GM12878 (cell line): Measurements from ENCODE around the gene USP5. TPM values are rescaled to one million over a fixed set of nuclear protein-coding genes. Genes with fewer than 3 reads are reported as not detected.

Source experiments
- ATAC-seq: fragments of 200-7000 bp; cut with Tn5 transposase; 3 replicates; pipeline ENCODE4 v1.9.1; 2020; ENCODE audit warnings: mild to moderate bottlenecking, moderate library complexity
- BruUV-seq: library from RNA; stranded (reverse); fragments of 400-500 nt; replicated peaks from 2 replicates; lab custom pipeline; 2021; lab: Mats Ljungman, UMichigan
- CTCF ChIA-PET: fragments of 300-600 bp; sonication (Branson Sonifier 250); formaldehyde crosslinking; extraction: SDS; loops from one replicate; lab custom pipeline; 2021; ENCODE audit warnings: inconsistent platforms; lab: Yijun Ruan, JAX
- POLR2A ChIA-PET: fragments of 350-600 bp; formaldehyde crosslinking; extraction: SDS; loops from one replicate; lab custom pipeline; 2021; ENCODE audit warnings: inconsistent platforms; lab: Charles Lee
- RAD21 ChIA-PET: fragments of 300-600 bp; sonication (Branson Sonifier 250); formaldehyde crosslinking; loops from one replicate; lab custom pipeline; 2023; ENCODE audit warnings: antibody characterized with exemption; ENCODE audit not compliant: unreplicated experiment; lab: Charles Lee
- SMC1A ChIA-PET: fragments of 300-600 bp; sonication (Branson Sonifier 250); formaldehyde crosslinking; loops from one replicate; lab custom pipeline; 2023; ENCODE audit not compliant: unreplicated experiment, uncharacterized antibody; lab: Charles Lee
- DNase-seq: peaks from one replicate; pipeline ENCODE4 v3.0.0-alpha.2; 2011; ENCODE audit warnings: low read depth, low spot score
- FAIRE-seq: peaks from 3 replicates; lab custom pipeline; 2011; peaks lifted over from hg19 to GRCh38; lab: Jason Lieb, UNC
- H2AFZ ChIP-seq: 2 replicates; pipeline ENCODE4 v1.6.0; 2011; ENCODE audit warnings: low read depth, low read length, control low read depth; ENCODE audit not compliant: control insufficient read depth
- H3K27ac ChIP-seq: 2 replicates; pipeline ENCODE4 v1.5.1; 2011; ENCODE audit warnings: control low read depth; ENCODE audit not compliant: control insufficient read depth, insufficient read depth
- H3K27me3 ChIP-seq, 2 experiments: replicated peaks in 1 of 2; 2 replicates each; pipeline versions ENCODE4 v1.6.0 to v1.6.1; 2011; ENCODE audit warnings: low read length in 1 of 2; ENCODE audit not compliant: control insufficient read depth in 2 of 2, insufficient read depth in 2 of 2
- H3K36me3 ChIP-seq, 2 experiments: 2 replicates each; pipeline ENCODE4 v1.5.1; 2011; ENCODE audit warnings: low read length in 1 of 2; ENCODE audit not compliant: control insufficient read depth in 2 of 2, insufficient read depth in 2 of 2
- H3K4me1 ChIP-seq: 2 replicates; pipeline ENCODE4 v1.6.1; 2011; ENCODE audit warnings: mild to moderate bottlenecking, low read length, moderate library complexity, mixed read lengths; ENCODE audit not compliant: control insufficient read depth, insufficient read depth
- H3K4me2 ChIP-seq: 2 replicates; pipeline ENCODE4 v1.6.0; 2011; ENCODE audit warnings: control low read depth; ENCODE audit not compliant: control insufficient read depth, insufficient read depth
- H3K4me3 ChIP-seq: fragments of 200-600 bp; sonication (generic); 2 replicates; pipeline ENCODE4 v1.5.1; 2016
- H3K79me2 ChIP-seq: 2 replicates; pipeline ENCODE4 v1.6.0; 2011; ENCODE audit warnings: low read length; ENCODE audit not compliant: control insufficient read depth, insufficient read depth
- H3K9ac ChIP-seq: 2 replicates; pipeline ENCODE4 v1.8.0; 2011; ENCODE audit warnings: low read length, control low read depth, mixed read lengths; ENCODE audit not compliant: control insufficient read depth, insufficient read depth
- H3K9me3 ChIP-seq: replicated peaks from 3 replicates; pipeline ENCODE4 v1.5.1; 2011; ENCODE audit warnings: mild to moderate bottlenecking, low read length; ENCODE audit not compliant: control insufficient read depth, insufficient read depth
- H4K20me1 ChIP-seq: 2 replicates; pipeline ENCODE4 v1.6.0; 2011; ENCODE audit not compliant: control insufficient read depth, insufficient read depth
- CEBPB ChIP-seq, 2 experiments: fragments of 150-350 bp in 1 of 2; IDR thresholded peaks; 2 replicates each; pipeline ENCODE4 v1.6.1; 2012 to 2014; ENCODE audit warnings: low read depth in 2 of 2, low read length in 2 of 2, borderline replicate concordance in 1 of 2, inconsistent platforms in 1 of 2
- CHD2 ChIP-seq: IDR thresholded peaks from 2 replicates; pipeline ENCODE4 v1.6.1; 2011; ENCODE audit warnings: low read depth, low read length, improper control_type of control experiment, borderline replicate concordance
- KLF5 ChIP-seq: fragments of 450-650 bp; IDR thresholded peaks from 2 replicates; pipeline ENCODE4 v1.6.1; 2014; ENCODE audit warnings: mild to moderate bottlenecking; ENCODE audit not compliant: partially characterized antibody
- MAX ChIP-seq: IDR thresholded peaks from 2 replicates; pipeline ENCODE4 v1.6.1; 2012; ENCODE audit warnings: low read depth, low read length, improper control_type of control experiment
- NR2C2 ChIP-seq: IDR thresholded peaks from 2 replicates; pipeline ENCODE4 v1.6.1; 2011; ENCODE audit warnings: borderline replicate concordance, low read depth; ENCODE audit not compliant: control insufficient read depth, insufficient read length
- POU2F2 ChIP-seq: IDR thresholded peaks from 3 replicates; pipeline ENCODE4 v1.6.1; 2011; ENCODE audit warnings: low read depth, mild to moderate bottlenecking, low read length, borderline replicate concordance
- PRDM15 ChIP-seq: fragments of 450-650 bp; formaldehyde crosslinking; IDR thresholded peaks from 2 replicates; pipeline ENCODE4 v1.4.0; 2020; ENCODE audit warnings: mild to moderate bottlenecking, moderate library complexity
- SMAD5 ChIP-seq: IDR thresholded peaks from 2 replicates; pipeline ENCODE4 v1.6.1; 2016; ENCODE audit warnings: antibody characterized with exemption, low read depth
- ZNF207 ChIP-seq: fragments of 450-650 bp; IDR thresholded peaks from 2 replicates; pipeline ENCODE4 v1.6.1; 2014; ENCODE audit warnings: antibody characterized with exemption, mild to moderate bottlenecking, borderline replicate concordance
- ZNF274 ChIP-seq: IDR thresholded peaks from one replicate; pipeline ENCODE4 v1.8.0; 2011; ENCODE audit not compliant: insufficient read length, insufficient read depth
- WGBS: methylation state at CpG from one replicate; pipeline ENCODE4 v1.1.6; 2016; ENCODE audit warnings: low lambda C conversion rate; ENCODE audit not compliant: insufficient replicate concordance, insufficient coverage; ENCODE audit errors: missing lambda C conversion rate; 5-methylcytosine and 5-hydroxymethylcytosine counted together
- in situ Hi-C: fragments of 300-500 bp; cut with MboI; formaldehyde crosslinking; loops from 9 replicates; pipeline ENCODE4 v1.14.3; 2018; ENCODE audit warnings: mixed read lengths
- intact Hi-C: fragments of 100-400 bp; cut with micrococcal nuclease; formaldehyde crosslinking; loops from one replicate; pipeline ENCODE4 v1.14.2; 2022; ENCODE audit not compliant: unreplicated experiment
- polyA plus RNA-seq, 11 experiments: library from polyadenylated mRNA; depleted of rRNA in 4 of 11; unstranded in 6 of 11; stranded (reverse) in 5 of 11; fragments of >200 nt; fragmentation: Nextera tagmentation in 4 of 11; fragmentation: Illumina TruSeq in 1 of 11; extraction: Ambion mirVana in 4 of 11; extraction: Trizol in 1 of 11; gene quantifications; 1 replicate in 1 of 11; 2 replicates in 10 of 11; pipeline versions ENCODE4 v1.2.1 to v1.2.3, GENCODE V29; 2011 to 2016; ENCODE audit warnings: inconsistent platforms in 2 of 11, missing spikeins in 2 of 11, low read depth in 1 of 11
- total RNA-seq, 4 experiments: library from RNA; depleted of rRNA in 3 of 4; stranded (reverse); fragments of >200 nt in 3 of 4; fragmentation: Illumina TruSeq in 1 of 4; extraction: Trizol in 1 of 4; gene quantifications; 2 replicates each; pipeline versions ENCODE4 v1.2.1 to v1.2.3, GENCODE V29; 2013 to 2021
- TF ChIP-seq, protein P1 (sequence below): fragments of 450-650 bp; IDR thresholded peaks from 2 replicates; pipeline ENCODE4 v1.6.1; 2017; ENCODE audit warnings: mild to moderate bottlenecking, moderate library complexity
- TF ChIP-seq, protein P2 (sequence below): IDR thresholded peaks from 2 replicates; pipeline ENCODE4 v1.6.1; 2011; ENCODE audit warnings: mild to moderate bottlenecking, low read depth, low read length, moderate library complexity; ENCODE audit not compliant: insufficient replicate concordance

Gene USP5
- total and polyA plus RNA-seq, 10 of the 15 experiments (the other 5 are each of a cell fraction or from before 2014, with no cell fraction given): 2.5 to 124 (median 74.6) TPM

DNA sequence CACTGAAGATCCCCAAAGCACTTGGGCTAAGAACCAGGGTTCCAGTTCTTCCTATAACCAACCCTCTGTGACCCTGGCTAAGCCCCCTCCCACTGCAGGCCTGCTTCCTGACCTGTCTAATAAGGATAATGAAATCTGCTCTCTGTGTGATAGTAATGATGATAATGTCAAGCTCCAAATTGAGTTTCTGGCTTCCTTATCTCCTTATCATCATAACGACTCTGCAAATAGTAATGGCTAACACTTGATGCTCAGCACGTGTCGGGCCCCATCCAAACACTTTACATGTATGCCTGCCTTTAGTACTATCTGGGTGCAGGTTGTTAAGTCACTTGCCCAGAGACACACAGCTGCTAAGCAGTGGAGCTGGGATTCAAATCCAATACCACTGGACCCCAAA is 35.4 kb upstream of the USP5 start:
- 2% methylated on average over 3 of the region's 3 CpGs for WGBS
- POLR2A ChIA-PET: interaction anchor here (0.6 to 0.9 kb wide), 2 partner anchors 19 to 36 kb away, joined by 3 to 4 read pairs; no protein-coding TSS in a partner anchor
- Histone ChIP-seq H2AFZ (no peak overlapping the region), H3K27me3 (peaks cover 2 to 4% of the 10 kb centered on the region in 2 experiments; a peak in 3 of 4 replicates), H3K4me2 (no peak overlapping the region), H3K27ac (no peak overlapping the region), H3K9ac (no peak overlapping the region), H4K20me1 (no peaks in the 10 kb centered on the region), H3K4me3 (no peak overlapping the region), H3K79me2 (no peaks in the 10 kb centered on the region), H3K9me3 (no peaks in the 10 kb centered on the region), H3K4me1 (peaks cover 4% of the 10 kb centered on the region; the same call in 1 of the 2 replicates), H3K36me3 (no peaks in the 10 kb centered on the region)
- RAD21 ChIA-PET: interaction anchor here (0.8 kb wide), 1 partner anchor 63 kb away, joined by 3 read pairs; the partner anchor contains the start of gene MLF2
- ATAC-seq (no peak), DNase-seq (no peak), FAIRE-seq (no peak)
- in situ Hi-C loops (no loop called here), intact Hi-C loops (no loop called here)
- no peak for TF ChIP-seq ZNF274
- TF ChIP-seq KLF5: no peak
- no peak for TF ChIP-seq CHD2
- no peak for TF ChIP-seq ZNF207
- TF ChIP-seq, protein P1, sequence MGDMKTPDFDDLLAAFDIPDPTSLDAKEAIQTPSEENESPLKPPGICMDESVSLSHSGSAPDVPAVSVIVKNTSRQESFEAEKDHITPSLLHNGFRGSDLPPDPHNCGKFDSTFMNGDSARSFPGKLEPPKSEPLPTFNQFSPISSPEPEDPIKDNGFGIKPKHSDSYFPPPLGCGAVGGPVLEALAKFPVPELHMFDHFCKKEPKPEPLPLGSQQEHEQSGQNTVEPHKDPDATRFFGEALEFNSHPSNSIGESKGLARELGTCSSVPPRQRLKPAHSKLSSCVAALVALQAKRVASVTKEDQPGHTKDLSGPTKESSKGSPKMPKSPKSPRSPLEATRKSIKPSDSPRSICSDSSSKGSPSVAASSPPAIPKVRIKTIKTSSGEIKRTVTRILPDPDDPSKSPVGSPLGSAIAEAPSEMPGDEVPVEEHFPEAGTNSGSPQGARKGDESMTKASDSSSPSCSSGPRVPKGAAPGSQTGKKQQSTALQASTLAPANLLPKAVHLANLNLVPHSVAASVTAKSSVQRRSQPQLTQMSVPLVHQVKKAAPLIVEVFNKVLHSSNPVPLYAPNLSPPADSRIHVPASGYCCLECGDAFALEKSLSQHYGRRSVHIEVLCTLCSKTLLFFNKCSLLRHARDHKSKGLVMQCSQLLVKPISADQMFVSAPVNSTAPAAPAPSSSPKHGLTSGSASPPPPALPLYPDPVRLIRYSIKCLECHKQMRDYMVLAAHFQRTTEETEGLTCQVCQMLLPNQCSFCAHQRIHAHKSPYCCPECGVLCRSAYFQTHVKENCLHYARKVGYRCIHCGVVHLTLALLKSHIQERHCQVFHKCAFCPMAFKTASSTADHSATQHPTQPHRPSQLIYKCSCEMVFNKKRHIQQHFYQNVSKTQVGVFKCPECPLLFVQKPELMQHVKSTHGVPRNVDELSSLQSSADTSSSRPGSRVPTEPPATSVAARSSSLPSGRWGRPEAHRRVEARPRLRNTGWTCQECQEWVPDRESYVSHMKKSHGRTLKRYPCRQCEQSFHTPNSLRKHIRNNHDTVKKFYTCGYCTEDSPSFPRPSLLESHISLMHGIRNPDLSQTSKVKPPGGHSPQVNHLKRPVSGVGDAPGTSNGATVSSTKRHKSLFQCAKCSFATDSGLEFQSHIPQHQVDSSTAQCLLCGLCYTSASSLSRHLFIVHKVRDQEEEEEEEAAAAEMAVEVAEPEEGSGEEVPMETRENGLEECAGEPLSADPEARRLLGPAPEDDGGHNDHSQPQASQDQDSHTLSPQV: no peak
- no peak for TF ChIP-seq NR2C2
- no peak for TF ChIP-seq POU2F2
- no peak for TF ChIP-seq SMAD5
- TF ChIP-seq, protein P2, sequence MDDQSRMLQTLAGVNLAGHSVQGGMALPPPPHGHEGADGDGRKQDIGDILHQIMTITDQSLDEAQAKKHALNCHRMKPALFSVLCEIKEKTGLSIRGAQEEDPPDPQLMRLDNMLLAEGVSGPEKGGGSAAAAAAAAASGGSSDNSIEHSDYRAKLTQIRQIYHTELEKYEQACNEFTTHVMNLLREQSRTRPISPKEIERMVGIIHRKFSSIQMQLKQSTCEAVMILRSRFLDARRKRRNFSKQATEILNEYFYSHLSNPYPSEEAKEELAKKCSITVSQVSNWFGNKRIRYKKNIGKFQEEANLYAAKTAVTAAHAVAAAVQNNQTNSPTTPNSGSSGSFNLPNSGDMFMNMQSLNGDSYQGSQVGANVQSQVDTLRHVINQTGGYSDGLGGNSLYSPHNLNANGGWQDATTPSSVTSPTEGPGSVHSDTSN: no peak
- TF ChIP-seq CEBPB (IDR thresholded peaks at IDR 0.05; ENCODE audit: borderline replicate concordance in 1 of 2, low read depth in 2 of 2, low read length in 2 of 2): no peak
- no peak for TF ChIP-seq PRDM15 (CRISPR knock-in tag)
- TF ChIP-seq MAX: no peak
- SMC1A ChIA-PET: no interaction called here
- BruUV-seq: no TSS peak
- CTCF ChIA-PET: interaction anchor here (0.8 kb wide), 1 partner anchor 8 kb away, joined by 3 read pairs; no protein-coding TSS in a partner anchor
